Neural progenitor cell (in vitro differentiated cells): ENCODE results near the gene EYA4.

ENCODE experiments used
- EZH2 ChIP-seq: fragments of 200-600 bp; sonication (generic); IDR thresholded peaks from 2 replicates; pipeline ENCODE4 v1.6.1; 2017; ENCODE audit warnings: antibody characterized with exemption, mild to moderate bottlenecking, moderate library complexity
- TF ChIP-seq, protein P1 (sequence below): fragments of 200-600 bp; sonication (generic); IDR thresholded peaks from 2 replicates; pipeline ENCODE4 v1.5.1; 2017; ENCODE audit warnings: antibody characterized with exemption, mild to moderate bottlenecking

DNA sequence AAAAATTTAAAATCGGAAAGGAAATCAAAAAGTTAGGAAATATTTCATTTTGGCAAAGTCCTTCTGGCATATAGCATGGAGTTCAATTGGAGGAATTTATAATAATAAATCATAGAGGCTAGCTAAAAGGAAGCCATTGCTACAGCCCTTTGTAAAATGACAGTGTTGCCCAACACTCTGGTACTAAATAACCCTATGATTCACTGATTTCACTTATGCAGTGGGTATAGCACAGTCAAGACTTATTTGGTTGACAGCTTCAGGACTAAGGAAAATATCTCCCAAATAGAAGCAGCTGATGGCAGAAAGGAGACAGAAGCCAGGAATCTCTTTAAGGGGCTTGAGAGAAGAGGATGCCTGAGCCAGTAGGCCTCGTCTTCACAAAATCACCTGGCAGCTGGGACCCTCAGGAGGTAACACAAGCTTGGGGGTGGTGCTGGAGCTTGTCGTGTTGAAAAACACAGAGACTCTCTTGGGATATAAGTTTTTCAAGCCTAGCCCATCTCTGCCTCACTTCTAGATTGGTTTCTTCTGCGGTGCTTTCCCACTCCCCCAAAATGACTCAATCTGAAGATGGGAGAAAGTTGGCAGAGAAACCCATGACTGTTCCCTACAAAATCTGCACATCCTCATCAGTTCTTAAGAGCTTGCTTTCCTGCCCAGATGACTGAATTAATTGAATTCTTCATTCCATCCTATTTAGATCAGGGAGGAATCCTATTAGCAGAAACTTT lies 38.4 kb upstream of the EYA4 start:
- TF ChIP-seq, protein P1, sequence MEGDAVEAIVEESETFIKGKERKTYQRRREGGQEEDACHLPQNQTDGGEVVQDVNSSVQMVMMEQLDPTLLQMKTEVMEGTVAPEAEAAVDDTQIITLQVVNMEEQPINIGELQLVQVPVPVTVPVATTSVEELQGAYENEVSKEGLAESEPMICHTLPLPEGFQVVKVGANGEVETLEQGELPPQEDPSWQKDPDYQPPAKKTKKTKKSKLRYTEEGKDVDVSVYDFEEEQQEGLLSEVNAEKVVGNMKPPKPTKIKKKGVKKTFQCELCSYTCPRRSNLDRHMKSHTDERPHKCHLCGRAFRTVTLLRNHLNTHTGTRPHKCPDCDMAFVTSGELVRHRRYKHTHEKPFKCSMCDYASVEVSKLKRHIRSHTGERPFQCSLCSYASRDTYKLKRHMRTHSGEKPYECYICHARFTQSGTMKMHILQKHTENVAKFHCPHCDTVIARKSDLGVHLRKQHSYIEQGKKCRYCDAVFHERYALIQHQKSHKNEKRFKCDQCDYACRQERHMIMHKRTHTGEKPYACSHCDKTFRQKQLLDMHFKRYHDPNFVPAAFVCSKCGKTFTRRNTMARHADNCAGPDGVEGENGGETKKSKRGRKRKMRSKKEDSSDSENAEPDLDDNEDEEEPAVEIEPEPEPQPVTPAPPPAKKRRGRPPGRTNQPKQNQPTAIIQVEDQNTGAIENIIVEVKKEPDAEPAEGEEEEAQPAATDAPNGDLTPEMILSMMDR, result no peak
- no peak for TF ChIP-seq EZH2
